Measurements from ENCODE around the gene HOXB13. TPM values are rescaled to one million over a fixed set of nuclear protein-coding genes. Genes with fewer than 3 reads are reported as not detected.

Gene HOXB13
- total RNA-seq, 1 experiment from 2014 or later, result not detected

DNA sequence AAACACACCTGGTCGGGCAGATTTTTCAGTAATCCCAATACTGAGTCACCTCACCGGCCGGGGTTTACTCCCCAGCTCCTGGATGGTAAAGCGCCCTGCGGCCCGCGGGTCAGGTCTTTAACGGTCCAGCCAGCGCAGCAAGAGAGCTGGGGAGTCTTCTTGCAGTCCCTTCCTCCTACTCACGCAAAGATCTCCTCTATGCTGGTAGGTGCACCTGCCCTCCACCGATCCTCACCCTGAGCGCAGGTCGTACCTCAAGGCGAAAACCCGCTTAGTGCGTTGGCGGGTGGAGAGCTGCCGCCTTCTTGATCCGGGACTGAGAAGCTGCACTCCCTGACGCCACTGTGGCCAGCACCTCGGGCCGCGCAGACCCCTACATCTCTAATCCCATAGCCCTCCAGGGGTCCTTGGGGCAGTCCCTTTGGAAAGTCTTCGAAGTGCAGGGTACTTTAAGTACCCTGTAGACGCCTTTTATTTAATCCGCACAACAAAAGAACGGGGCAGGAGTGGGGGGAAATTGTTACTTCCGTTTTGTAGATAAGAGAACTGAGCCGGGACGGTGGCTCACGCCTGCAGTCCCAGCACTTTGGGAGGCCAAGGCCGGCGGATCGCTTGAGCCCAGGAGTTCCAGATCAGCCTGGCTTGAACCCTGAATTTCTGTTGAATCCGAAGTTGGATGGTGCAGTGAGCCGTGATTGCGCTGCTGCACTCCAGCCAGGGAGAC is 10.4 kb upstream of the HOXB13 start:
- H3K27me3 ChIP-seq (ENCODE audit: insufficient read depth, low read length), result peaks cover 99% of the 10 kb centered on the region
- no peak overlapping the region for H3K56ac ChIP-seq (ENCODE audit: insufficient read length, low read depth, low read length)
- WGBS (ENCODE audit: extremely low coverage, insufficient read length, low lambda C conversion rate), result no CpG with 5 or more reads among the region's 37 CpGs
- H2BK15ac ChIP-seq (ENCODE audit: low read depth, low read length), result no peak overlapping the region; the same call in 1 of the 2 replicates
- H2BK12ac ChIP-seq (ENCODE audit: insufficient read length, low read depth, low read length), result peak overlapping the region; percentile 60
- H2AFZ ChIP-seq (ENCODE audit: low read length), result no peak overlapping the region
- no peak overlapping the region for H2BK5ac ChIP-seq (ENCODE audit: insufficient read length, low read length)
- H3K27ac ChIP-seq (ENCODE audit: insufficient read length, low read depth, low read length), result no peak overlapping the region
- no peak overlapping the region for H3K18ac ChIP-seq (ENCODE audit: insufficient read length, low read depth, low read length)
- H4K20me1 ChIP-seq (ENCODE audit: control insufficient read depth, insufficient read depth, insufficient read length), result peaks cover 2% of the 10 kb centered on the region
- peak; percentile 85 for DNase-seq
- no peak overlapping the region for H3K4ac ChIP-seq (ENCODE audit: low read depth, low read length)
- Mint-ChIP-seq H3K9me3 (peaks cover 0 to 3% of the 10 kb centered on the region in 2 experiments; a peak in 2 of 5 replicates), H3K36me3 (ENCODE audit: insufficient read depth in 1 of 3, low read depth in 3 of 3) (no peaks in the 10 kb centered on the region), H3K27ac (no peak overlapping the region), H3K27me3 (ENCODE audit: low read depth) (peaks cover 100% of the 10 kb centered on the region), H3K4me1 (peaks cover 6 to 7% of the 10 kb centered on the region in 2 experiments), H3K4me3 (no peak overlapping the region; a peak in 1 of 5 replicates)
- H3K79me1 ChIP-seq (ENCODE audit: insufficient read depth, low read depth, low read length, poor library complexity, severe bottlenecking), result no peaks in the 10 kb centered on the region
- no peak overlapping the region for H2BK20ac ChIP-seq (ENCODE audit: low read depth, low read length, poor library complexity, severe bottlenecking)
- no peak overlapping the region for H3T11ph ChIP-seq (ENCODE audit: low read length)
- no peak overlapping the region for H4K5ac ChIP-seq (ENCODE audit: insufficient read length, low read depth, low read length)
- peak overlapping the region; percentile 34 for H3K4me2 ChIP-seq (ENCODE audit: insufficient read depth, insufficient read length, low read length)
- no peak overlapping the region for H2BK120ac ChIP-seq (ENCODE audit: low read depth, low read length, poor library complexity, severe bottlenecking)
- H2AK5ac ChIP-seq (ENCODE audit: insufficient read length, low read length), result no peak overlapping the region
- H4K8ac ChIP-seq (replicated peaks; ENCODE audit: insufficient read length, low read depth, low read length), result no peak overlapping the region
- H3K9me3 ChIP-seq (ENCODE audit: control insufficient read depth, low read depth, low read length), result no peaks in the 10 kb centered on the region
- H3K4me1 ChIP-seq (ENCODE audit: insufficient read depth, low read length), result no peaks in the 10 kb centered on the region
- H3K79me2 ChIP-seq (ENCODE audit: insufficient read depth, low read length), result no peaks in the 10 kb centered on the region
- no peak overlapping the region for H3K23ac ChIP-seq (ENCODE audit: insufficient read length, low read depth, low read length)
- TF ChIP-seq, protein P1, sequence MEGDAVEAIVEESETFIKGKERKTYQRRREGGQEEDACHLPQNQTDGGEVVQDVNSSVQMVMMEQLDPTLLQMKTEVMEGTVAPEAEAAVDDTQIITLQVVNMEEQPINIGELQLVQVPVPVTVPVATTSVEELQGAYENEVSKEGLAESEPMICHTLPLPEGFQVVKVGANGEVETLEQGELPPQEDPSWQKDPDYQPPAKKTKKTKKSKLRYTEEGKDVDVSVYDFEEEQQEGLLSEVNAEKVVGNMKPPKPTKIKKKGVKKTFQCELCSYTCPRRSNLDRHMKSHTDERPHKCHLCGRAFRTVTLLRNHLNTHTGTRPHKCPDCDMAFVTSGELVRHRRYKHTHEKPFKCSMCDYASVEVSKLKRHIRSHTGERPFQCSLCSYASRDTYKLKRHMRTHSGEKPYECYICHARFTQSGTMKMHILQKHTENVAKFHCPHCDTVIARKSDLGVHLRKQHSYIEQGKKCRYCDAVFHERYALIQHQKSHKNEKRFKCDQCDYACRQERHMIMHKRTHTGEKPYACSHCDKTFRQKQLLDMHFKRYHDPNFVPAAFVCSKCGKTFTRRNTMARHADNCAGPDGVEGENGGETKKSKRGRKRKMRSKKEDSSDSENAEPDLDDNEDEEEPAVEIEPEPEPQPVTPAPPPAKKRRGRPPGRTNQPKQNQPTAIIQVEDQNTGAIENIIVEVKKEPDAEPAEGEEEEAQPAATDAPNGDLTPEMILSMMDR (conservative IDR thresholded peaks at IDR 0.05), result no peak
- H3K23me2 ChIP-seq (ENCODE audit: insufficient read length, low read depth, low read length, poor library complexity, severe bottlenecking), result no peaks in the 10 kb centered on the region
- no peak overlapping the region for H3K14ac ChIP-seq (ENCODE audit: insufficient read depth, low read length)
- H4K91ac ChIP-seq (ENCODE audit: insufficient read length, low read depth, low read length), result no peak overlapping the region
- H3K9ac ChIP-seq (ENCODE audit: extremely low read depth, insufficient read length, low read length), result no peak overlapping the region
